ENCODE results near the gene LRRC37A3.
"Not testable (repeated sequence)": the region's sequence is repeated elsewhere in the genome, so short reads cannot be mapped to it uniquely, and the experiment has no call there.

Gene LRRC37A3

GRCh38 chr17:64925244-64925643 lies 6.0 kb upstream of the LRRC37A3 start:
- DNase-seq: not testable (repeated sequence)

- not testable (repeated sequence) for DNase-seq
Observed at GRCh38 chr17:64923051-64923568, 3.8 kb upstream of the LRRC37A3 start.

GRCh38 chr17:64920419-64921172 lies 1.3 kb upstream of the LRRC37A3 start:
- no peak for DNase-seq

- DNase-seq: no peak
Observed at GRCh38 chr17:64920026-64920418, 744 bp upstream of the LRRC37A3 start.

DNA sequence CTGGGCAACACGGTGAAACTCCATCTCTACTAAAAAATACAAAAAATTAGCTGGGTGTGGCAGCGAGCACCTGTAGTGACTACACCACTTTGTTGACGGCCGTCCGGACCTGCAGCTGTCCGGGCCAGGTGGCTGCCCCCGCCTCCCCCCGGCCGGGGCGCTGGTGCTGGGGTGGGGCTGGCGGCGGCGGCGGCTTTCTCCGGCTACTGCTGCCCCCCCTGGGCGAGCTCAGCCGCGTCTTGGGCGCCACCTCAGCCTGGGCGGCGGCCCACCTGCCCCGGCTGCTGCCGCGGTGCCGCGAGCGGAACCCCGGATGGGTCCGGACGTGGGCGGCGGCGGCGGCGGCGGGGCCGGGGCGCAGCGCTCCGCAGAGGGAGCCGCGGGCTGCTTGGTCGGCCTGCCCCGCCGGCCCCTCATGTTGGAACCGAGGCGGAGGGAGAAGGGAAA lies 413 bp downstream of the LRRC37A3 start:
- DNase-seq: peak; percentile 59

DNA sequence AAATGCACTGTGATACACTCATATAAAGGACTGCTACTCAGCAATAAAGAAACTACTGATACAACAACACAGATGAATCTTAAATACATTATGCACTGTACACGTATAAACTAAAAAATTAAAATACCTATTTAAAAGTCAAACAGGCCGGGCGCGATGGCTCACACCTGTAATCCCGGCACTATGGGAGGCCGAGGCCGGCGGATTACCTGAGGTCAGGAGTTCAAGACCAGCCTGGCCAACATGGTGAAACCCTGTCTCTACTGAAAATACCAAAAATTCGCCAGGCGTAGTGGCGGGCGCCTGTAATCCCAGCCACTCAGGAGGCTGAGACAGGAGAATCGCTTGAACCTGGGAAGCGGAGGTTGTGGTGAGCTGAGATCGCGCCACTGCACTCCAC lies 1.7 kb downstream of the LRRC37A3 start:
- not testable (repeated sequence) for DNase-seq

- DNase-seq: not testable (repeated sequence)
Observed at GRCh38 chr17:64915244-64915643, 4.0 kb downstream of the LRRC37A3 start.

- not testable (repeated sequence) for DNase-seq
Observed at GRCh38 chr17:64910191-64910514, 9.1 kb downstream of the LRRC37A3 start.

- DNase-seq: not testable (repeated sequence)
Observed at GRCh38 chr17:64909511-64910190, 9.6 kb downstream of the LRRC37A3 start.

DNA sequence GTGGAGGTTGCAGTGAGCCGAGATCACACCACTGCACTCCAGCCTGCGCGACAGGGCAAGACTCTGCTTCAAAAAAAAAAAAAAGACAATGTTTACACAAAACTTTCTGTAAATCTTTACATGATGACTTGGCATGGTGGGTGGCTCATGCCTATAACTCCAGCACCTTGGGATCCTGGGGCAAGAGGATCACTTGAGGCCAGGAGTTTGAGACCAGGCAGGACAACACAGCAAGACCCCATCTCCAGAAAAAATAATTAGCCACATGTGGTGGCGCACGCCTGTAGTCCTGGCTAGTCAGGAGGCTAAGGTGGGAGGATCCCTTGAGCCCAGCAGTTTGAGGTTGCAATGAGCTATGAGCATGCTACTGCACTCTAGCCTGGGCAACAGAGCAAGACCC lies 15.2 kb downstream of the LRRC37A3 start:
- not testable (repeated sequence) for DNase-seq

DNA sequence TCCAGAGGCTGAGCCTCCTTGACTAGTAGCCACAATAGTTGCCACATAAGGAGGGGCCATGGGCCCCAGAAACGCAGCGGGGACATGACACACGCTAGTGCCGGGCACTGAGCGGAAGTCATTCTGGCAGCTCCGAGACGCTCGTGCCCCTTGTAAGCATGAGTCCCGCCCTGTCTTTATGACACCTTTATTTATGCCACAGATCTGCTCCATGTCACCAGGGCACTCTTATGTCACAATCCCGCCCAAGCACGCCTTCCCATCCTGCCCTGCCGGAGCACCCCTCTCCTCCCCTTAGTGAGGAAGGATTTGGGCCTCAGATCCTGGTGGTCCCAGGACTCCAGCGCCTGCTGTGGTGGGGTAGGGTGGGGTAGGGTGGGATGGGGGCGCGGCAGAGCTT lies 22.1 kb downstream of the LRRC37A3 start:
- DNase-seq: not testable (repeated sequence)

DNA sequence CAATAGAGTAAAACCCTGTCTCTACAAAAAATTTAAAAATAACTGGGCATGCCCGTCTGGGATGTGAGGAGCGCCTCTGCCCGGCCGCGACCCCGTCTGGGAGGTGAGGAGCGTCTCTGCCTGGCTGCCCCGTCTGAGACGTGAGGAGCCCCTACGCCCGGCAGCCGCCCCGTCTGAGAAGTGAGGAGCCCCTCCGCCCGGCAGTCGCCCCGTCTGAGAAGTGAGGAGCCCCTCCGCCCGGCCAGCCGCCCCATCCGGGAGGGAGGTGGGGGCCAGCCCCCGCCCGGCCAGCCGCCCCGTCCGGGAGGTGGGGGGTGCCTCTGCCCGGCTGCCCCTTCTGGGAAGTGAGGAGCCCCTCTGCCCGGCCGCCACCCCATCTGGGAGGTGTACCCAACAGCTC lies 45.1 kb downstream of the LRRC37A3 start:
- not testable (repeated sequence) for DNase-seq

DNA sequence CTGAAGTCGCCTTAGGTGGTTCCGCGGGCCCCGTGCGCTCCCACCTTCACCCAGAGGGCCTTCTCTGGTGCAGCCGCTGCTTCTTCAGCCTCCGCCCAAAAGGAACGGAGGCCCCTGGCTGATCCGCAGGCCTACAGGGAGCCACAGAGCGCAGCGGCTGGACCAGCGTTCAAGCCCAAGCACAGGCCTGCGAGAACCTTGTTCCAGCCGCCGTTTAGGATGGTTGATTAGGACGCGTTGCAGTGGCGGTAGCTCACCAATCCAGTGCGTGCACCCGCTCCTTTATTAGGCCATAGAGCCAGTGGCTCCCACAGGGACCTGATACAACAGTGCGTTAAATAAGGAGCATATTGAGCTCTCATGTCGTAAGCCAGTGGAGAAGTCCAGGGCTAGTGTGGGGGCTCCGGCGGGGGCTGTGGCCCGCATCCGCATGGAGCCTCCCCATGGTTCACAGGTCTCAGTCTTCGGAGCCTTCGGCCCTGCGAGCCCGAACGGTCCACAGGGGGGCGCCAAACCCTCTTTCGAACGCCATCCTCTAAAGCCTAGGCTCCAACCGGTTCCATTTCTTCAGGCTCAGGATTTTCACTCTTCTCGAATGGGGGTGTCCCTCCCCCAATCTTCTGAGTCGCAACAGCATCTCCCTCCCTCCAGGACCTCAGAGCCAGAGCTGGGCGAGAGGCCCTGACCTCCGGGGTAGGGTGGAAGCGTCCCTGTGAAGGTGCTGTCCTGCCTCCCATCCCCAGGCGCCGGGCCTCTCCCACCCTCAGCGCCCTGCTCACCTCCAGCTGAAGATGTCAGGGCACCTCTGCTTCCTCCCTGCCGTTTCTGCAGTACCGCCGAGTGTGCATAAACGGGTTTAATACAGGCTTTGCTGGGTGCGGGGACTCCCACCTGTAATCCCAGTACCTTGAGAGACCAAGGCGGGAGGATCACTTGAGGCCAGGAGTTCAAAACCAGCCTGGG lies 71.5 kb downstream of the LRRC37A3 start:
- DNase-seq: peak; percentile 85

GRCh38 chr17:64846892-64847291 lies 72.4 kb downstream of the LRRC37A3 start:
- DNase-seq: not testable (repeated sequence)

GRCh38 chr17:64843918-64844317 lies 75.4 kb downstream of the LRRC37A3 start:
- not testable (repeated sequence) for DNase-seq

DNA sequence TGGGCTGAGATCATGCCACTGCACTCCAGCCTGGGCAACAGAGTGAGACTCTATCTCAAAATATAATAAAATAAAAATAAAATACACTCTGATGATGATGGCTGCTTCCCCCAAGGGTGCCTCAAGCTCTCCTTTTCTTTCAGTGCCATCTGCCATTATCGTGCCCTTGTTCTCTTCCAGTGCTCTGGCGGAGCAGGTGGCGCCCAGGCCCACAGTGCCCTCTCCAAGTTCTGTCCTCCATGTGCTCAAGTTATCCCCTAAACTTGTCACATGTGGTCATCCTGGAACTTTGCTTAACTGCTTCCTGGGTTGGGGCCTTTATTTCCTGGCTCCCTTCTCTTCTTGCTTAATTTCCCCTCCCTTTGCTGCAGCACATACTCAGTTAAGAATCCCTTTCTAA lies 76.4 kb downstream of the LRRC37A3 start:
- DNase-seq: not testable (repeated sequence)

DNA sequence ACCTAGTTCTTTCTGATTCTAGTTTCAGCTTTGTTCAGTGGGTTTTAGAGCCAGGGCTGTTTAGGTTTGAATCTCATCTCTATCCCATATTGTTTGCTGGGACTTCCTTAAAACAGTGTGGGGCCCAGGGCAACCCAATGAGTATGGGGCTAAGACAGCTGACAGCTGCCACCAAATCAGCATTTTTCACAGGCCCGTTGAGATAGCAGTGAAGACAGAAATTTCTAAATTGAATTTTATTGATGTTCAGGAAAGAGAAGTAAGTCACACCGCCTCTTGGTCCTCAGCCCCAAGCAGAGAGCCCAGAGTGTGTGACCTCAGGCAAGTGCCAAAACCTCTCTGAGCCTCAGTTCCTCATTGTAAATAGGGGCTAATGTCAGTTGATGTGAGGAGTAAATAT lies 78.3 kb downstream of the LRRC37A3 start:
- DNase-seq: not testable (repeated sequence)

GRCh38 chr17:64838513-64838912 lies 80.8 kb downstream of the LRRC37A3 start:
- not testable (repeated sequence) for DNase-seq

- DNase-seq: peak; percentile 91
Observed at GRCh38 chr17:64837018-64837761, 82.1 kb downstream of the LRRC37A3 start.

GRCh38 chr17:64836623-64837017 lies 82.7 kb downstream of the LRRC37A3 start:
- DNase-seq: peak; percentile 47

GRCh38 chr17:64834060-64834459 lies 85.2 kb downstream of the LRRC37A3 start:
- DNase-seq: not testable (repeated sequence)

DNA sequence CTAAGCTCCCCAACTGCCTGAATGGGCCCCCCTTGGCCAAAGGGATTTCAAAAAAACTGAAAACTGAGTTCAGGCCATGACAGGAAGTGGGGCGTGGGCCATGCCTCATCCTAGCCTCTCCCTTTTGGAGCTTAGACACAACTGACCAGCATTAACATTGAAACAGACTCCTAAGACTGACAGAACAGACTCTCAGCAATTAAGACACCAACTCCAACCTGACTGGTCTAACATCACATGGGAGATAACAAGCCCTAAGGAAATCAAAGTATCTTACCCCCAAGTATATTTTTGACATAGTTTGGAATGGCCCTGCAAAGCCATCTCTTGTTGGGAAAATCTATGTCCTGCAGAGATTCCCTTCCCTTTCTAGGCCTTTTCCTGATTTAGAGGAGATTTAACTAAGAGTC lies 88.6 kb downstream of the LRRC37A3 start:
- not testable (repeated sequence) for DNase-seq

Measured in stimulated activated CD4-positive, alpha-beta T cell treated with anti-CD3 and anti-CD28 coated beads, Interleukin-15, amount 100 ng/mL, for 24 hours (primary cell).